ENCODE data around the gene CD28.
"Not testable (repeated sequence)": the region's sequence is repeated elsewhere in the genome, so short reads cannot be mapped to it uniquely, and the experiment has no call there.

The CD28 gene

DNA sequence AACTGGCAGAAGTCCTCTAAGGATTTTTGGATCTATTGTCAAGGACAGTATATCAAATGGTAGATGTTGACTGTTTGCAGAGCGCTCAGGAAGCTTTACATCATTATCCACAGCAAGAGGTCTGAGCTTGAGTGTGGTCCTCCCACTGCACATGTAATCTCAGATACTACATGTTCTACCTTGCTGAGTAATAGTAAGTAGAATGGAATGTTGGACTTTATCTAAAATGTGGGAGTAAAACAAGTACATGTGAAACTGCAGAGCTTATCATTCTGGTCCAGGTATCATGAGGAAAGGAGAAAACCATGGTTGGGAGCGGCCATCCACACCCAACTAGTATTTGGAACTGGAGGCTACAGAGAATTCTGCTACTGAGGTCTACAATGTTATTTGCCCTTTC lies 19.3 kb upstream of the CD28 start:
- DNase-seq (ENCODE audit: low read depth in 2 of 2) = no peak

DNA sequence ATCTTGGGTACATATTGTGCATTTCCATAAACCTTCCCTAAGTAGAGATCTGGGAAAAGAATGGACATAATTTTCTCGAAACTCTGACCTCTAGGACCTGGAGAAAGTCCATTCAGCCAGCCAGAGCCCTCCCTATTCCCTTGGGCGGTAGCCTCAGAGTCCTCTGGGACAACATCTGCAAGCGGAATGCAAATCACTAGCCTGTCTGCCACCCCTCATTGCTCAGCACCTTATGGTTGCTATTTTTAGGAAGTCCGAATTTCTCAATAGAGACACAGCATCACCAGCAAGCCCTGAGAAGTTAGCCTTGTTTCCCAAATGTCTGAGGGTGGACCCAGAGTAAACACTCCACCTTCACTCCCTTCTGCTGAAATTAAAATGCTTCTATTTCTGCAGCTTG lies 17.6 kb upstream of the CD28 start:
- DNase-seq (ENCODE audit: low read depth in 2 of 2) = no peak

DNA sequence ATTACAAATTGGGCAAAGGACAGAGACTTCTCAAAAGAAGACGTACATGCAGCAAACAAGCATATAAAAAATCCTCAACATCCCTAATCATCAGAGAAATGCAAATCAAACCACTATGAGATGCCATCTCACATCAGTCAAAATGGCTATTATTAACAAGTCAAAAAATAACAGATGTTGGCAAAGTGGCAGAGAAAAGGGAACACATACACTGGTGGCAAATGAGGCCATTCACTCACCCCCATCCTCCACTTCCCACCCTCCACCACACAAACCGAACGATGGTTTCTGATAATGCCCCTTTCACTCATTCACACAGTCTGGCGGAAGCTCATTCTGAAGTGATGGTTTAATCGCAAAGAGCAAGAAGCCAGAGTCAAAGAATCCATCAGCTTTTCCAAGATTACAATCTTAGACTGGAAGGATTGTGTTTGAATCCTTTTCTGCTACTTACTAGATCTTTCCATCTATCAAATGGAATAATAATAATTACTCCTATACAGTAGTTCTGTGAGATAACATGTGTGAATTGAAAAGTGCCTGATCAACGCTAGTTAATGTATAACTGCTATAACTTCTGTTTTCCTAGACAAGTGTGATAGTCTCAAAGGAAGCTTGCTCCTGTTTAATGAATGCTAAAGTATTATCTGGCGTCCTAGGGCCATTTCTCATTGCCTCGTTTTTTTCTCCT lies 16.9 kb upstream of the CD28 start:
- no peak for DNase-seq (ENCODE audit: low read depth in 2 of 2)

DNA sequence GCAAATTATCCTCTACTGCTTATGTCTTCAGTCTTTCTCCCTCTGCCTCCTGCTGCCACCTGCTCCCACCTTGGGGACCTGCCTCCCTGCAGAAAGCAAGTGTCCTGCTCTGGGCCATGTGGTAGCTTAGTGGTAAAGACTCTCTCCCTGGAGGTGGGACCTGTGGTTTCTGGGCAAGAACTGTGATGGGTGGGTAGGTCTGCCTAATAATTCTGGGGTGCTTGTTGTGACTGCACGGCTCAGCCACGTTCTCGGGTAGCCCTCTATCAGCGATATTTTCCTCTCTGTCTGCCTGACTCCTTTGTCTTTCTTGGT lies 16.4 kb upstream of the CD28 start:
- no peak for DNase-seq (ENCODE audit: low read depth in 2 of 2)

DNA sequence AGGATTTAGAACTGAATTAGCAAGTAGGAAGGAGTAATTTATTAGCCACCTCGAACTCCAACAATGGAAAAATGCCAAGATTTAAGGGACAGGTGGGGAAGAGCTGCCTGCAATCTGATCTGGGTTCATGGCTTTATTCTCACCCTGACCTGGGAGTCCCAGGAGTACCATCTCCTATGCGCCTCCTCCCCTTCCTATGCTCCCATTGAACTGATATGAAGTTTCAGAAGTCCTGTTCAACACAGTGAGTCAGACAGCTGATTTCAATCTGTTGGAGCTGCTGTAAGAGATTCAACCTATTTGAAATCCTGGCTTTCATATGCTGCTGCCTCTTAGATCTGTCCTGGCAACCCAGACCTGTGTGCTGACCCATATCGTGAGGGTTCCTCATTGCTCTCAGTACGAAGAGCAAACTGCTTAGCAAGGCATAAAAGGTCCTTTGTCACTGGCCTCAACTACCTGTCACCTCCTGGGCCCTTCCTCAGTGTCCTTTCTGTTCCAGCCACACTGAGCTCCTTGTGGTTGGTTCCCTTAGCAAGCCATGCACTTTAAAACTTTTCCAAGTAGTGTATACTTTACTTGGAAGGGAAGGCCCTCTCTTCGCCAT lies 15.9 kb upstream of the CD28 start:
- no peak for DNase-seq (ENCODE audit: low read depth in 2 of 2)

DNA sequence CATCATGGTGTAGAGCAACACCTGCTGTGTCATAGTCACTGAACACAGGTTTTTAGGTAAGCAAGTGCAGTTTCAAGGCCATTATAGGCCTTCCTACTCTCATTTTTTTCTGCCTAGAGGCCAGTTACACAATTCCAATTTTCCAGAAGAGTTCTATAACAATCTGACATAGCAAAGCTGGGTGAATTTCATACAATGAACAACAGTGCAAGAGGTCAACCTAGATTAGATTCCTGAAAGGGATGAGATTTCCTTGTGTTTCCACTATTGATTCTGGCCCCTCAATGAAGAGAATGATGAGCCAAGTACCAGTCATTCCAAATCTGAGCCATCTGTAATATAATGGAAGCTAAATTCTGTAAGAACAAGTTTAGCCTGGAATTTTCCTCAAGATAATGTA lies 15.3 kb upstream of the CD28 start:
- no peak for DNase-seq (ENCODE audit: low read depth in 2 of 2)

DNA sequence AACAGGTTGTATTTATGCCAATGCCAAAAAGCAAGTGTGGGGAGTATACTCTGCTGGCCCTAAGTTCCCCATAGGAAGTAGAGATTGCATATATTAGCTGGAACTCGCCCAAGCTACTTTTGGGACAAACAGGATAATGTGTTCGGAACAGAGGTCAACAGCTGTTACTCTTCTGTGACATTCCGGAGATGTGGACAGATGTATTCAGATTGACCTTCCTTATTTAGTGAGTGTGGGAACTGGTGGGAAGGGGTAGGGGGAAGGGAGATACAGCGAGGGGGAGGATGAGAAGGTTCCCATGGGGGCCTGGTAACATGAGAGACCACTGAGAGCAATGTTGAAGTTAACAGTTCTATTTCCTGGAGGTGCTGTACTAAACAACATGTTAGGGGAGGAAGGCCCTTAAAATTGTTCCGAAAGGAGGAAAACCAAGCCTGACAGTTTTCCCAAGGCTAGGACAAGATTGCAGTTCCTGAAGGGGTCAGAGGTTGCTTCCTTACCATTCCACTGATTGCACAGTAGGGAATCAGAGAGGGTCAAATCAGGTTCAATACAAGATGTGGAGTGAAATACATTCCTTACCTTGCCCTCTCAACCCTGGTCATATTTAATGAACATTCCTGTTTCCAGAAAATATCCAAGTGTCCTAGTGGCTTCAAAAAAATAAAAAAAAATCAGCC lies 14.3 kb upstream of the CD28 start:
- DNase-seq (ENCODE audit: low read depth in 2 of 2) = no peak

DNA sequence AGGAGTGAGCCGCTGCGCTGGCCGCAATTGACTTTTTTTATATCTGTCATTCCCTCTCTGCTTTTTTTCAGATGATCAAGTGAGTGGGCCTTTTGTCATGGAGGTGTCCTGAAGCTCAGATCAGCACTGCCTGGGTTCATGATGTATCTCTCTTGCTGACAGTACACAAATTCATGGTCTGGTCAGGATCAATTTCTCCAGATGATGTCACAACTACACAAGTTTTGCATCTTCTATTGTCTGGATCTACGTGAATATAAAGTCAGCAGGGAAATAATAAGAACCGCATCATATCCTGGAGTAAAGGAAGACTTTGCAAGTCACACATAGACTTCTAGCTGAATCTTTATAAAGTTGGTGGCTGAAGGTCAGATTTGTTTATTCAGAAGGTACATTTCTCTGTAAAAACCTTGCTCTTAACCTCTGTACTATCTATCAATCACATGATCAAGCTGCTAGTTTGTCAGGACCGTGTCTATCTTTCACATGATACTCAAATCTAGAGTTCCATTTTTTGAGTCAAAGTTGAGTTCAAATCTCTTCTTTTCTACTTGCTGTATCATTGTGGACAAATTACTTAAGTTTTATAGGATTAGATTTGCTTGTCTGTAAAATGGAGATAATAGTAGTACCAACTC lies 13.1 kb upstream of the CD28 start:
- DNase-seq (ENCODE audit: low read depth in 2 of 2) = no peak

DNA sequence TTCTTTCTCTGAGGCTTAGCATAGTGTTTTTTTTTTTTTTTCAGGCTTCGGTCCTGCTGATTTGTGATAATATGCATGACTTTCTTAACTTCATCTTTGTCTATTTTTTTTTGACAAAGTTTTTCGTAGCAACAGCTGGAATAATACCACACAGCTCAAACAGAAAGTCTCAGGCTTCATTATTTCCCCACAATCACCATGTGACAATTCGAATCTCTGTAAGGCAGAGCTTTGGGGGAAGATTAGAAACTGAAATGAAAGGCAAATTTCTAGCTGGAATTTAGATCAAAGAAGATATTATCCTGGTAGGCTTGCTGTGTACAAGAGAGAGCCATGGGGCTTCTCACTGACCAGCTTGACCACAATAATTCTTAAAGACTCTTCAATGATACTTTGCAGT lies 12.2 kb upstream of the CD28 start:
- DNase-seq (ENCODE audit: low read depth in 2 of 2) = no peak

DNA sequence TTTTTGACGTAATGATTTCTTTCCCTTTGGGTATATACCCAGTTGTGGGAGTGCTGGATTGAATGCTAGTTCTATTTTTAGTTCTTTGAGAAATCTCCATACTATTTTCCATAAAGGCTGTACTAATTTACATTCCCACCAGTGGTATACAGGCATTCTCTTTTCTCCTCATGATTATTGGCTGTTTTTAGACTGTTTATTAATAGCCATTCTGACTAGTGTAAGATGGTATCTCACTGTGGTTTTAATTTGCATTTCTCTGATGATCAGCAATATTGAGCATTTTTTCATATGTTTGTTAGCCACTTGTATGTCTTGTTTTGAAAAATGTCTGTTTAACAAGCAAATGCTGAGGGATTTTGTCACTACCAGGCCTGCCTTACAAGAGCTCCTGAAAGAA lies 9.2 kb upstream of the CD28 start:
- no peak for DNase-seq (ENCODE audit: low read depth in 2 of 2)

DNA sequence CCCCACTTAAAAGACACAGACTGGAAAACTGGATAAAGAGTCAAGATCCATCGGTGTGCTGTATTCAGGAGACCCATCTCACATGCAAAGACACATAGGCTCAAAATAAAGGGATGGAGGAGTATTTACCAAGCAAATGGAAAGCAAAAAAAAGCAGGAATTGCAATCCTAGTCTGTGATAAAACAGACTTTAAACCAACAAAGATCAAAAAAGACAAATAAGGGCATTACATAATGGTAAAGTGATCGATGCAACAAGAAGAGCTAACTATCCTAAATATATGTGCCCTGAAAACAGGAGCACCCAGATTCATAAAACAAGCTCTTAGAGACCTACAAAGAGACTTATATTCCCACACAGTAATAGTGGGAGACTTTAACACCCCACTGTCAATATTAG lies 8.7 kb upstream of the CD28 start:
- DNase-seq (ENCODE audit: low read depth in 2 of 2) = not testable (repeated sequence)

DNA sequence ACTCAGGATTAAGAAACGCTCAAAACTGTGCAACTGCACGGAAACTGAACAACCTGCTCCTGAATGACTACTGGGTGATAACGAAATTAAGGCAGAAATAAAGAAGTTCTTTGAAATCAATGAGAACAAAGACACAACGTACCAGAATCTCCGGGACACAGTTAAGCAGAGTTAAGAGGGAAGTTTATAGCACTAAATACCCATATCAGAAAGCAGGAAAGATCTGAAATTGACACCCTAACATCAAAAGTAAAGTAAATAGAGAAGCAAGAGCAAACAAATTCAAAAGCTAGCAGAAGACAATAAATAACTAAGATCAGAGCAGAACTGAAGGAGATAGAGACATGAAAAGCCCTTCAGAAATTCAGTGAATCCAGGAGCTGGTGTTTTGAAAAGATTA lies 8.0 kb upstream of the CD28 start:
- DNase-seq (ENCODE audit: low read depth in 2 of 2) = not testable (repeated sequence)

DNA sequence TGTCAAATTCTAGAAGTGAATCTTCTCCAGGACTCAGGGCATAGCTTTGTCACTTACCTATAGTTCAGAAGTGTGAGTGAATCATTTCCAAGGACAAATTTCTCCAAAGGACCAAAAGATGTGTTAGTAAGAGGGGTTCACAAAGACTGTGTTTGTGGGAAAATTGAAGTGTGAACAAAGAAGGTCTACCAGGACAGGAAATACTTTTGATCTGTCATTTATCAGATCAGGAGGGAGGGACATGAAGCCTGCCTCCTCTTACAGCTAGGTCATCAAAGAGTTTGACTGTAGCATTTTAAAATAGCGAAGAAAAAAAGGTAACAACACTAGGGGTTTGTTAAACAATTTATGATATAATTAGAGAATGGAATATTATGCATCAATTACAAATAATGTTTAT lies 2.0 kb upstream of the CD28 start:
- no peak for DNase-seq (ENCODE audit: low read depth in 2 of 2)

DNA sequence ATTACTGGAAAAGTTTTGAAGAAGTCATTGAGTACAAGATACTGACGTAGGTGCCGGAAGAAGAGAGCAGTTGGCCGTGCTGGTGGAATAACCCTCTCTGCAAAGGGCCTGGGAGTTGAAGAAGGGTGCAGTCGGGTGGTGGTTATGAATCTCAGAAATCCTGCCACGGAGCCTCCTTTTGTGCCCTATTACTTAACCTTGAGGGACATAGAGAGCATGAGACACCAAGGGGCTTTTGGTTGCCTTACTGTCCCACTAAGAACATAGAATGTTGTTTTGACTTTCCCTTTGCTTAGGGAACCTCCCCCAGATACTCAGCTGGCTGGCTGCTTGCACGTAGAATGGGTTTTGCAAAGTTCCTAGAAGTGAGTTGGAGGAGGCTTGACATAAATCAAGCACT lies 1.3 kb upstream of the CD28 start:
- DNase-seq (ENCODE audit: low read depth in 2 of 2) = no peak

DNA sequence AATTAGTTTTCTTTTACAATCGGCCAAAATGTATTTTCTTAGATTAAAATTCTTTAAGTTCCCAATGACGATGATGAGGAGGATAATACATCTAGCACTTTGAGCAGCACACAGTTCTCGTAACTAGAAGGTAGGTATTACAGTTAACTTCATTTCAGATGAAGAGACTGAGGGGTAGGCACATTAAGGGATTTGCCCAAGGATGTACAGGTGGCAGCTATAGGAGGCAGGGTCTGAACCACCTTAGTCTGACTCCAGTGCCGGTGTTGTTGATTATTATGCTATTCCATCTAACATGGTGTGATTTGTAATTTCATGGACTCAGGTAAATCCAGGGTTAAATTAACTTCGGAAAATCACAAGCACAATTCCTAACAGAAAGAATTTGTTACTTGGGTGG lies 1.1 kb downstream of the CD28 start:
- no peak for DNase-seq (ENCODE audit: low read depth in 2 of 2)

DNA sequence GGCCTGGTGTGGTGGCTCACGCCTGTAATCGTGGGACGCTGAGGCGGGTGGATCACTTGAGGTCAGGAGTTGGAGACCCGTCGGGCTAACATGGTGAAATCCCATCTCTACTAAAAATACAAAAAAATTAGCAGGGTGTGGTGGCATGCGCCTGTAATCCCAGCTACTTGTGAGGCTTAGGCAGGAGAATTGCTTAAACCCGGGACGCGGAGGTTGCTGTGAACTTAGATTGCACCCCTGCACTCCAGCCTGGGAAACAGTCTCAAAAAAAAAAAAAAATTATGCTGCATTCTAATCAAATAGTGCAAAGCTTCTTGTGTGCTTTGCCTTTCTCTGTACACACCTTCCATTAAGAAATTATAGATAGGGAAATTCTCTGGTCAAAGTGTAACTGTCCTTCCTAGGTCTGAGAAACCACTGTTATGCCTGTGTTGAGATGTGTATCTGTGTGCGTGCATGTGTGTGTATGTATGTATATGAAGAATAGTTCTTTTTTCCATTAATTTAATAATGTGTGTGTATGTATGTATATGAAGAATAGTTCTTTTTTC lies 2.5 kb downstream of the CD28 start:
- no peak for DNase-seq (ENCODE audit: low read depth in 2 of 2)

DNA sequence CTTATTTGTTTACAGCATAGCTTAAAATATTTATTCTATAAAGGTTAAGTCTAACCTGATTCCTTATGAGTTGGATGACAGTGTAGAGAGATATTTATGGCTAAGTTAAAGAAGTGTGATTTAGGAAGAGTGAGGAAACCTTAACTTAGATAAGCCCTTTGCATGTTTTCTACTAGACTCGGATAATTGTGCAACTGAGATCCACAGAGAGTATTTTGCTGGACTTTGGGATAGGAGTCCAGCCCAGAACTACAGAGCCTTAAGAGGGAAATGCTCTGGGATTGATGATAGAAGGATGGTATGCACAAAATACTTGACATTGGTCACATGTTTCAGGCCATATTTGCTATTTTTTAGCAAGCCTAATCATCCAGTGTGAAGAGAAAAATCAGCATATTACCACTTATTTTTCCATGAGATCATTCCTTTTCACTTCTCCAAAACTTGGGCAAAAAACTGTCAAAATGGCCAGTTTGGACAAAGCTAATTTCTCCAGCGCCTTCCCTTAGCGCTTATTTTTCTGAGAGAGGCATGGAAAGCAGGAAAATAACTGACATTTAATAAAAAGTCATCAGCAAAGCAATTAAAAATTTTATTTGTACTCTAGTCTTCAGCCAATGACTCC lies 3.1 kb downstream of the CD28 start:
- DNase-seq (ENCODE audit: low read depth in 2 of 2) = no peak

DNA sequence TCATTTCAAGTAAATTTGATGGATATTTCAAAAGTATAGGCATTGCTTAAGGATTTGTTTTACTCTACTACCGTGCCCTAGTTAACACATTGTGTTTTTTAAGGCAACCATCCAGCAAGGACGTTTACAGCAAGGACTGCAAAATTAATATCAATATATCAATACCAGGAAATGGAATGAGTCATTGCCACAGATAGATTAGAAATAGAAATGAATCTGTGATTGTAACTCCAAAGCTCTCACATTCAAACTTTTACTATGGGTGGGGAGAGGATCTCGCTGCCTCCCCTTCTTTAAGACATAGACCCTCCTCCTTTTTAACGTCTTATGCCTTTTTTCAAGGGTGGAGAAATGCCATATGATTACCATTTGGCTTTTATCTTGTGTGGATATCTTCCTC lies 3.8 kb downstream of the CD28 start:
- no peak for DNase-seq (ENCODE audit: low read depth in 2 of 2)

DNA sequence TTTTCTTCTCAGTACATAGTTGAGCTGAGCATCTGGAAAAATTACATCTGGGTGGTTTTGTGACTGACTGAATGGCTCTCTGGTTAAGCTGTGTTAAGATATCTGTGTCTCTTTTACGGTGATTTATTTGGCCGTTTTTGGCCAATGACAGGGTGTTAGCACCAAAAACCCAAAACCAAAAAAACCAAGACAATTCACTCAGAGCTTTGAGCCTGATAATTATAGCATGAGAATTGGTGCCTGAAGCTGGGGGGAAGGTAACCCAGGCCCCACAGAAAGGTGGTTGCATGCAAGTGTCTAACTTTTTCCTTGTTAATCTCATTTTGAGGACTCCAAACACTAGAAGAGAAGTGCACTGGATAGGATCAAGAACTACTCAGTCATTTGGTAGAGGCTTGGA lies 4.5 kb downstream of the CD28 start:
- DNase-seq (ENCODE audit: low read depth in 2 of 2) = no peak

DNA sequence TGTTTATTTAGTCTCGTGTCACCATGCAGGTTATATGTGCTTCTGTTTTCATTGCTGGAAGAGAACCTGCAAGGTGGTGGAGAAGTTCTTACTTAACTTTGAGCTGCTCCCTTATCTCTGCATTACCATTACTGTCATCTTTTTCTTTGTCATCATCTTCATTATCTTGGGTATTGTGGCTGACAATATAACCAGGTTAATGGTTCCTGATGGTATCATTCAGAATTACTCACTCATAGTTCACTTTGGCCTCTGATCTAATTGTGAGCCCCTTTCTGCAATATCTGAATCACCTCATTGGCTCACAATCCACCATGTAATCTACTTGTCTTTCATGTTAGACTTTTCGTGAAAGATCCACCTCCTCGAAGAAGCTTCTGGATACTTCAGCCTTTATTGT lies 5.0 kb downstream of the CD28 start:
- DNase-seq (ENCODE audit: low read depth in 2 of 2) = no peak

DNA sequence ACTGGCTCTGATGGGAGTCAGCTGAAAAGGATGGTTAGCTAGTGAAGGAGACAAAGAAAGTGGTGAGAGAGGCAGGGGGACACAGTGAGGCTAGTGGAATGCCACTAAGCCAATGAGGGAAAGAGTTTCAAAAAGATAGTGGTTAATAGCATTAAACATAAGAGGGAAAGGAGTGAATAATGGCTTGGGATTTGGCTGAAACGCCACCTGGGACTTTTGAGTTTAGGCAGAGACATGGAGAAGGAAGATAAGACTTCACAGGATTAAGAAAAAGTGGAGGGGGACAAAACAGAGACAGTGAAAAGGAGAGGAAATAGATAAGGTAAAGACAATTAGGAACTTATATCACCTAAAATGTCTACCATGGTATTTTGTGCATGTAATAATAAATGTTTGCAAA lies 6.9 kb downstream of the CD28 start:
- DNase-seq (ENCODE audit: low read depth in 2 of 2) = no peak

DNA sequence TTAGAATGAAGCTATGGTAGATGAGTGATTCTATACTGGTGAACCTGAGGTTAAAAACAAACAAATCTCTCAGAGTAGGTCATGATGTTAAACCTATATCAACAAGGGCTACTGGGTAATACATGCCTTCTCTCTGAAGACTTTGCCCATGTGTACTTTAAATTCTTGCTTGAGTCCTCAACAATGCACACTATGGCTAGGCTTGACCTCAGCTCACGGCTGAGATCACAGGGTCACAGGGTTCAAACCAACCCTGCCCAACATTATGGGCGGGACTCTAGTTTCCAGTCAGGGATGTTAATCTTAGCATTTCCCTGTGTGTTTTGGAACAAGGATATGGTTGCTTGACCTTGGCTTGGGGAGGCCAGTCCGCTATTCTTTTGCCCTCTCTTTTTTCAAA lies 7.7 kb downstream of the CD28 start:
- no peak for DNase-seq (ENCODE audit: low read depth in 2 of 2)

All from stimulated activated CD8-positive, alpha-beta memory T cell treated with anti-CD3 and anti-CD28 coated beads, Interleukin-2, amount 100 ng/mL, for 1 hour (primary cell).